K562 (cell line): ENCODE measurements around the gene TNIP1. TPM values are rescaled to one million over a fixed set of nuclear protein-coding genes. Genes with fewer than 3 reads are reported as not detected.

Experiments used
- CHD2 ChIP-seq: IDR thresholded peaks from 2 replicates; pipeline ENCODE4 v1.6.1; 2011; ENCODE audit warnings: low read depth, low read length
- DACH1 ChIP-seq: fragments of 450-650 bp; IDR thresholded peaks from 2 replicates; pipeline ENCODE4 v1.6.1; 2018; ENCODE audit not compliant: partially characterized antibody
- DPF2 ChIP-seq: fragments of 450-650 bp; IDR thresholded peaks from 2 replicates; pipeline ENCODE4 v1.6.1; 2016
- EHMT2 ChIP-seq: fragments of 450-650 bp; IDR thresholded peaks from 2 replicates; pipeline ENCODE4 v1.6.1; 2018; ENCODE audit warnings: antibody characterized with exemption
- ELF2 ChIP-seq: fragments of 250-450 bp; sonication (Bioruptor Pico); IDR thresholded peaks from 2 replicates; pipeline ENCODE4 v1.5.0; 2021; ENCODE audit warnings: mild to moderate bottlenecking
- ESRRB ChIP-seq: fragments of 250-450 bp; sonication (Bioruptor Pico); IDR thresholded peaks from 2 replicates; pipeline ENCODE4 v1.5.0; 2020; ENCODE audit warnings: mild to moderate bottlenecking, moderate library complexity, borderline replicate concordance
- FOXO4 ChIP-seq: fragments of 450-650 bp; formaldehyde crosslinking; IDR thresholded peaks from 2 replicates; pipeline ENCODE4 v1.4.0; 2020; ENCODE audit warnings: mild to moderate bottlenecking, moderate library complexity
- HMG20B ChIP-seq: fragments of 250-450 bp; sonication (Bioruptor Pico); IDR thresholded peaks from 2 replicates; pipeline ENCODE4 v1.5.0; 2021; ENCODE audit warnings: mild to moderate bottlenecking
- IFI16 ChIP-seq: fragments of 250-450 bp; sonication (Bioruptor Pico); IDR thresholded peaks from 2 replicates; pipeline ENCODE4 v2.1.2; 2022; ENCODE audit warnings: mild to moderate bottlenecking, inconsistent platforms
- MTA2 ChIP-seq: fragments of 450-650 bp; IDR thresholded peaks from 2 replicates; pipeline ENCODE4 v1.6.1; 2016; ENCODE audit warnings: low read depth
- NCOA1 ChIP-seq: fragments of 450-650 bp; IDR thresholded peaks from 2 replicates; pipeline ENCODE4 v1.6.1; 2016; ENCODE audit warnings: low read depth
- NCOA4 ChIP-seq: fragments of 450-650 bp; IDR thresholded peaks from 2 replicates; pipeline ENCODE4 v1.6.1; 2018; ENCODE audit warnings: mild to moderate bottlenecking; ENCODE audit not compliant: partially characterized antibody
- NFYB ChIP-seq: IDR thresholded peaks from 2 replicates; pipeline ENCODE4 v1.6.1; 2011; ENCODE audit warnings: mild to moderate bottlenecking, moderate library complexity; ENCODE audit not compliant: insufficient read length; ENCODE audit errors: extremely low read depth
- PRDM10 ChIP-seq: fragments of 450-650 bp; IDR thresholded peaks from 2 replicates; pipeline ENCODE4 v1.6.1; 2018; ENCODE audit not compliant: partially characterized antibody
- RBM15 ChIP-seq: fragments of 200-400 bp; formaldehyde crosslinking; IDR thresholded peaks from 2 replicates; pipeline ENCODE4 v1.6.1; 2018; ENCODE audit warnings: mild to moderate bottlenecking, low read length, moderate library complexity; ENCODE audit not compliant: insufficient read depth
- RFX1 ChIP-seq: fragments of 450-650 bp; IDR thresholded peaks from 2 replicates; pipeline ENCODE4 v1.6.1; 2016; ENCODE audit warnings: mild to moderate bottlenecking, moderate library complexity
- STAG1 ChIP-seq: sonication (generic); formaldehyde crosslinking; IDR thresholded peaks from 2 replicates; pipeline ENCODE4 v1.5.0; 2020; ENCODE audit warnings: missing genetic modification reagents, borderline replicate concordance
- TAF1 ChIP-seq: IDR thresholded peaks from 2 replicates; pipeline ENCODE4 v1.6.1; 2011; ENCODE audit warnings: mild to moderate bottlenecking, low read length, moderate library complexity; ENCODE audit not compliant: insufficient read depth, control insufficient read depth, severe bottlenecking; ENCODE audit errors: extremely low read depth
- TRIM25 ChIP-seq: fragments of 450-650 bp; IDR thresholded peaks from 2 replicates; pipeline ENCODE4 v1.7.0; 2016; ENCODE audit warnings: borderline replicate concordance
- ZBTB34 ChIP-seq: fragments of 250-450 bp; sonication (Bioruptor Pico); IDR thresholded peaks from 2 replicates; pipeline ENCODE4 v1.8.0; 2021; ENCODE audit warnings: mild to moderate bottlenecking, moderate library complexity
- ZNF197 ChIP-seq: fragments of 200-800 bp; sonication (Bioruptor generic); IDR thresholded peaks from 2 replicates; pipeline ENCODE4 v1.6.1; 2016; ENCODE audit warnings: low read depth, missing genetic modification characterization, missing compliant biosample characterization
- ZNF696 ChIP-seq: fragments of 250-450 bp; sonication (Bioruptor Pico); conservative IDR thresholded peaks from 2 replicates; pipeline ENCODE4 v1.4.0; 2020; ENCODE audit warnings: mild to moderate bottlenecking, moderate library complexity
- ZNF75A ChIP-seq: fragments of 450-650 bp; formaldehyde crosslinking; IDR thresholded peaks from 2 replicates; pipeline ENCODE4 v1.4.0; 2020; ENCODE audit warnings: mild to moderate bottlenecking
- polyA plus RNA-seq, 8 experiments: library from polyadenylated mRNA; depleted of rRNA in 4 of 8; stranded (reverse) in 5 of 8; unstranded in 3 of 8; fragments of >200 nt; fragmentation: Nextera tagmentation in 2 of 8; fragmentation: Illumina TruSeq in 1 of 8; extraction: Ambion mirVana in 2 of 8; extraction: Trizol in 1 of 8; gene quantifications; 2 replicates each; pipeline versions ENCODE4 v1.2.1 to v1.2.3, GENCODE V29; 2011 to 2014; ENCODE audit warnings: inconsistent platforms in 1 of 8, missing spikeins in 1 of 8
- total RNA-seq, 7 experiments: library from RNA; depleted of rRNA in 6 of 7; stranded (reverse); fragments of >200 nt in 6 of 7; fragmentation: Illumina TruSeq in 2 of 7; extraction: Trizol in 2 of 7; gene quantifications; 2 replicates each; pipeline versions ENCODE4 v1.2.1 to v1.2.3, GENCODE V29; 2011 to 2021; ENCODE audit warnings: low replicate concordance in 1 of 7

Gene TNIP1
- total and polyA plus RNA-seq, 9 of the 15 experiments (the other 6 are each of a cell fraction or from before 2014, with no cell fraction given), result 0.46 to 41.0 (median 24.6) TPM

- TF ChIP-seq ESRRB (no peak), DPF2 (peak; percentile 89), FOXO4 (no peak), TAF1 (no peak), STAG1 (CRISPR knock-in tag) (no peak), NCOA4 (no peak), IFI16 (CRISPR knock-in tag) (no peak), NFYB (no peak), EHMT2 (no peak), ZNF197 (CRISPR knock-in tag) (no peak), ELF2 (CRISPR knock-in tag) (no peak), CHD2 (no peak), ZBTB34 (CRISPR knock-in tag) (no peak), ZNF696 (no peak), RFX1 (no peak), TRIM25 (no peak), RBM15 (no peak), NCOA1 (no peak), ZNF75A (CRISPR knock-in tag) (no peak), DACH1 (peak; percentile 37), HMG20B (CRISPR knock-in tag) (no peak), PRDM10 (peak; percentile 33), MTA2 (peak; percentile 1; the same call in 1 of the 2 replicates)
Measured at GRCh38 chr5:151015974-151016587, 64.8 kb downstream of the TNIP1 start (continued).
